Putamen (tissue), 1 donor: Measurements from ENCODE around the gene THPO.

Experiments used
- DNase-seq: peaks from one replicate; pipeline ENCODE4 v3.0.0-alpha.2; 2016; ENCODE audit warnings: low spot score

The THPO gene

DNA sequence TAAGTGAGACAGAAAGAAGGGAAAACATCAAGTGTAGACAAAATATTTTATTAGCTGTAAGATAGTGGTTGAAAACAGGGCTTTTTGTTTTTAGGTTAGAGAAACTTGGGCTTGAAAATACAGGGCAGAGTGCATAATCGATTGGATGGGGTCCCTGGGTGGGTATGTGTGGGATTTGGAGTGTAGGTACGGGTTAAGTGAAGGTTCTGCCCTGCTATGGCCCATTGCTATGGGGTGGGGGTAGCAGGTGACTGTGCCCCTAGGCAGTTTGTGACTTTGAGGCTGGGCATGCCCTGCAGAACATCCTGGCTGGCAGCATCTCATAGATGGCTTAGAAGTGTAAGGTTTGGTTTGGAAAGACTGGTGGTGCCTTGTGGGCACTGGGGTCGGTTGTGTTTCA lies 44.3 kb downstream of the THPO start:
- no peak for DNase-seq

- no peak for DNase-seq
Observed at GRCh38 chr3:184333190-184333589, 44.8 kb downstream of the THPO start.

DNA sequence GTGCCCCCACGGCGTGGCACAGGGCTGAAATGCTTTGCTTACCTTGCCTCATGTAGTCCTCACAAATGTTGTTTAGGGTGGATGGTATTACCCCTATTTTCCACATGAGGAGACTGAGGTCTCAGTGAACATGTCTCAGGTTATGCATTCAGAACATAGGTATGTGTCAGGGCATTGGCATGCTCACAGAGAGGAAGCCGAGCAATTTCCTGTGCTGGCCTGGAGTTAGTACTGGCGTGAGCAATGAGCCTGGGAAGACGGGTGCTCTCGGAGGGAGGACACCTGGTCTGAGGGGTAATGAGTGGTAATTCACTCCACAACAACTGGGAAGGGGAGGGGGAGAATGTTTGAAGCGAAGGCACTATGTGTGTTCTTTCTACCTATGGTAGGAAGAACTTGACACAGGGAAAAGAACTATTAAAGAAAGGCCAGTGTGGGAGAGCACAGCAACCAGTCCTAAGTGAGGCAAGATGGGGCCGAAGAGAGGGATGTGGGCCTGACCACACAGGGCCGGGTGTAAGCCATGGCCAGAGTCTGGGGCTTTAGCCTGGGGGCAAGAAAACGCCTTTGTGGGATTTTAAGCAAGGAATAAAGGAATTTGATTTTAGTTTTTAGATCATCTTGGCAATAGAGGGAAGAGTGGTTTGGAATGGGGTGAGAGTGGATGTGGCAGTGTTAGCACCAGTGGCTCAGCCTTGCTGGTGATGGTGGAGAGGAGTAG lies 45.5 kb downstream of the THPO start:
- no peak for DNase-seq

- no peak for DNase-seq
Observed at GRCh38 chr3:184328516-184328915, 49.5 kb downstream of the THPO start.

GRCh38 chr3:184327171-184327570 lies 50.8 kb downstream of the THPO start:
- DNase-seq: no peak

DNA sequence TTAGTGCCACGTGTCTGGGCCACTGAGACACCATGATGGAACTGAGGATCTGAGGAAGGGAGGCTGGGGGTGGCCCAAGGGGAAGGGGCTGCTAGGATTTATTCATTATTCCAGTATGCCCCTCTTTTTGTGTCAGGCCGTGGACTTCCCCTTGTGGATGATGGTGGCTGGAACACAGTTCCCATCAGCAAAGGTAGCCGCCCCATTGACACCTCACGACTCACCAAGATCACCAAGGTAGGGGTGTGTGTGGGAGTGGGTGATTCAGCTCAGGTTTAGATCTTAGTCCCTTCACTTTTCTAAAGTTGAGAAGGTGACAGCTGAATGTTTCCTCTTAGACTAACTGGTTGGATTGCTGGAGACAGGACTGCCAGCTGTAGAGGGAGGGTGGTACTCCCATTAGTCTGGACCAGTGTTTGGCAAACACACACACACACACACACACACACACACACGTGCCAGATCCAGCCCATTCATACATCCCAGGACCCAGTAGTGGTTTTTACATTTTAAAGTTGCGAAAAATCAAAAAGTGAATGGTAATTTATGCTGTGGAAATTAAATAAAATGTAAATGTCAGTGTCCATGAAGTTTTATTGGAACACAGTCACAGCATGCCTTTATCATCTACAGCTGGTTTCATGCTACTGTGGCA lies 52.2 kb downstream of the THPO start:
- no peak for DNase-seq

GRCh38 chr3:184325269-184325668 lies 52.7 kb downstream of the THPO start:
- no peak for DNase-seq

GRCh38 chr3:184323696-184324095 lies 54.3 kb downstream of the THPO start:
- no peak for DNase-seq

- no peak for DNase-seq
Observed at GRCh38 chr3:184322731-184323487, 55.1 kb downstream of the THPO start.
